ENCODE data around the gene GMFB.

GMFB gene

GRCh38 chr14:54503486-54503885 lies 14.7 kb upstream of the GMFB start:
- no peaks in the 10 kb centered on the region for H3K4me1 ChIP-seq (ENCODE audit: control insufficient read depth, insufficient read depth, low read length)

GRCh38 chr14:54502602-54503001 lies 13.8 kb upstream of the GMFB start:
- Histone ChIP-seq H3K4me1 (ENCODE audit: control insufficient read depth, insufficient read depth, low read length) (no peaks in the 10 kb centered on the region), H3K36me3 (ENCODE audit: control insufficient read depth in 2 of 2, insufficient read depth in 1 of 2, low read length in 2 of 2) (no peaks in the 10 kb centered on the region), H3K4me3 (ENCODE audit: low read depth, low read length) (no peak overlapping the region), H3K27ac (ENCODE audit: extremely low read depth, low read depth, low read length) (no peak overlapping the region), H3K9me3 (ENCODE audit: control insufficient read depth, insufficient read depth, low read depth, low read length) (no peaks in the 10 kb centered on the region)
- TF ChIP-seq ZSCAN23 (tag by site-specific recombination; IDR thresholded peaks at IDR 0.05) = no peak
- no peak for TF ChIP-seq PRDM6 (tag by site-specific recombination; IDR thresholded peaks at IDR 0.05)
- TF ChIP-seq ZFP3 (tag by site-specific recombination; IDR thresholded peaks at IDR 0.05; ENCODE audit: low read depth) = no peak
- TF ChIP-seq ZNF114 (tag by site-specific recombination; IDR thresholded peaks at IDR 0.05) = no peak
- no peak for TF ChIP-seq ZNF2 (tag by site-specific recombination; IDR thresholded peaks at IDR 0.05)
- no peak for TF ChIP-seq ZNF354C (tag by site-specific recombination; IDR thresholded peaks at IDR 0.05; ENCODE audit: borderline replicate concordance, low read depth)
- no peak for TF ChIP-seq ZNF518A (tag by site-specific recombination; conservative IDR thresholded peaks at IDR 0.05; ENCODE audit: low read depth)
- TF ChIP-seq ZNF214 (tag by site-specific recombination; IDR thresholded peaks at IDR 0.05; ENCODE audit: borderline replicate concordance) = no peak
- no peak for TF ChIP-seq ZNF610 (tag by site-specific recombination; IDR thresholded peaks at IDR 0.05; ENCODE audit: borderline replicate concordance)
- TF ChIP-seq ZBTB20 (tag by site-specific recombination; IDR thresholded peaks at IDR 0.05) = no peak
- TF ChIP-seq ZNF513 (tag by site-specific recombination; IDR thresholded peaks at IDR 0.05) = no peak
- TF ChIP-seq ZNF394 (tag by site-specific recombination; IDR thresholded peaks at IDR 0.05; ENCODE audit: borderline replicate concordance) = no peak
- no peak for TF ChIP-seq ZBTB17 (tag by site-specific recombination; IDR thresholded peaks at IDR 0.05)
- TF ChIP-seq ZNF239 (tag by site-specific recombination; IDR thresholded peaks at IDR 0.05) = no peak
- TF ChIP-seq BCL11B (tag by site-specific recombination; IDR thresholded peaks at IDR 0.05; ENCODE audit: low read depth) = no peak
- CTCF ChIA-PET = interaction anchor here (0.6 to 1.0 kb wide), 4 partner anchors 46 to 1957 kb away, joined by 3 to 4 read pairs (median 3); no protein-coding TSS in a partner anchor
- POLR2A ChIA-PET = no interaction called here

More at GRCh38 chr14:54503486-54503885, 14.7 kb upstream of the GMFB start:
- TF ChIP-seq ZFP69B (tag by site-specific recombination; IDR thresholded peaks at IDR 0.05) (no peak), ZNF654 (tag by site-specific recombination; IDR thresholded peaks at IDR 0.05; ENCODE audit: low read depth) (peak; percentile 22), ZNF335 (tag by site-specific recombination; conservative IDR thresholded peaks at IDR 0.05) (0 out of 2 replicates have a peak, but pooled peaks have one; percentile 33)
- Histone ChIP-seq H3K27ac (ENCODE audit: extremely low read depth, low read depth, low read length) (no peak overlapping the region), H3K9me3 (ENCODE audit: control insufficient read depth, insufficient read depth, low read depth, low read length) (no peaks in the 10 kb centered on the region), H3K36me3 (ENCODE audit: control insufficient read depth in 2 of 2, insufficient read depth in 1 of 2, low read length in 2 of 2) (no peaks in the 10 kb centered on the region), H3K4me3 (ENCODE audit: low read depth, low read length) (no peak overlapping the region)
- ChIA-PET CTCF (interaction anchor here (0.7 to 1.1 kb wide), 5 partner anchors 10 to 310 kb away, joined by 3 to 7 read pairs (median 3); partner anchors contain the start of gene GMFB), POLR2A (no interaction called here)
